ENCODE results near the gene STARD10. TPM values are rescaled to one million over a fixed set of nuclear protein-coding genes. Genes with fewer than 3 reads are reported as not detected.

Gene STARD10
- total and polyA plus RNA-seq, 2 experiments from 2014 or later = 16.6 to 20.5 TPM

DNA sequence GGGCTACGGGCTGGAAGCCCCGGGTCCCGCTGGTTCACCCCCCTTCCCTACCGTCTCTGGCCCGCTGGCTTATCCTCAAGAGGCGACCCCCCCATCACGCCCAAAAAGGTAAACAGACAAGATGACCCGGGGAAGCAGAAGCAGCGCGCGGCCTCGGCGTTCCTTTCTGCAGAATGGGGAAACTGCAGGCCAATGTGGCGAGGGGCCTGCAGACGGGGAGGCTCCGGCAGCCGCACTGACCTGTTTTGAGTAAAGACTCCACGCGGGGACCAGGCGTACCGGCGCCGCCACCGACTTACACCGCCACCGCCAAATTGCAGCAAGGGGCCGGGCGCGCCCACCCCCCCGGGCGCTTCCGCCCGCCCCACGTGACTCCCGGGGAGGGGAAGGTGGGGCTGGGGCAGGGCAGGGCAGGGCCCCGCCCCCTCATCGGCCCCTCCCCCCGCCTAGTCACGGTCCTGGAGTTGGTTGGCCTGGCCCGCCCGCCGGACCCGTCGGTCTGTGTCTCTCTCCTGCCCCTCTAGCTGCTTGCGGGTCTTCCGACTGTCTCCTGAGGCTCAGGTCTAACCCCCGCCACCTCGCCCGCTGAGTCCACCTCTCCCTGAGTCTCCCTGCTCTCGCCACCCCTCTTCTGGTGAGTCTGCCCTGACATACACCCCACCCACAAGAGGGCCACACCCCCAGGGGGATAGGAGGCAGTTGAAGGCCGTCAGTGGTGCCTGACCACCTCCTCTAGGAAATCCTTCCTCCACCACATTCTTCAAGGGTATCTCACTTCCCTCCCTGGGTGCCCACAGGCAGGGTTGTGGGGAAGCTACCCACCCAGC lies 41.5 kb downstream of the STARD10 start, which contains the start of gene ARAP1:
TSS of gene ARAP1 (minus strand) at position 321 of the 827 bp plus-strand sequence. CDS start 25,280 bp downstream, outside the sequence.
- peaks cover 30% of the 10 kb centered on the region for H3K4me1 ChIP-seq (ENCODE audit: insufficient read depth)
- Mint-ChIP-seq H3K4me1 (peaks cover 38% of the 10 kb centered on the region), H3K4me3 (peak within 1 kb of the TSS; percentile 84), H3K27me3 (ENCODE audit: insufficient read depth, low read depth, poor library complexity) (peaks cover 26% of the 10 kb centered on the region), H3K9me3 (no peaks in the 10 kb centered on the region; the same call in 2 of the 3 replicates), H3K27ac (peak within 1 kb of the TSS; percentile 88), H3K36me3 (ENCODE audit: low read depth) (peaks cover 3% of the 10 kb centered on the region; the same call in 2 of the 3 replicates)
- peaks cover 13% of the 10 kb centered on the region for H4K20me1 ChIP-seq (replicated peaks; ENCODE audit: insufficient read depth)
- H3K79me2 ChIP-seq (replicated peaks; ENCODE audit: insufficient read depth) = peaks cover 44% of the 10 kb centered on the region
- no peaks in the 10 kb centered on the region for H3K36me3 ChIP-seq (ENCODE audit: insufficient read depth)
- no peaks in the 10 kb centered on the region for H3K9me2 ChIP-seq (ENCODE audit: insufficient read depth)
- peaks cover 19% of the 10 kb centered on the region for H3K27me3 ChIP-seq (ENCODE audit: insufficient read depth)
- 0 out of 2 replicates have a peak, but pooled peaks cover 5% of the 10 kb centered on the region for H3F3A ChIP-seq (replicated peaks; ENCODE audit: low read depth)
- H3K4me3 ChIP-seq = peak within 1 kb of the TSS; percentile 95
- peak; percentile 55 for TF ChIP-seq POLR2AphosphoS5 (IDR thresholded peaks at IDR 0.05; ENCODE audit: low read depth)
- TF ChIP-seq ETS1 (IDR thresholded peaks at IDR 0.05) = 0 out of 2 replicates have a peak, but pooled peaks have one; percentile 11
- TF ChIP-seq, protein P1, sequence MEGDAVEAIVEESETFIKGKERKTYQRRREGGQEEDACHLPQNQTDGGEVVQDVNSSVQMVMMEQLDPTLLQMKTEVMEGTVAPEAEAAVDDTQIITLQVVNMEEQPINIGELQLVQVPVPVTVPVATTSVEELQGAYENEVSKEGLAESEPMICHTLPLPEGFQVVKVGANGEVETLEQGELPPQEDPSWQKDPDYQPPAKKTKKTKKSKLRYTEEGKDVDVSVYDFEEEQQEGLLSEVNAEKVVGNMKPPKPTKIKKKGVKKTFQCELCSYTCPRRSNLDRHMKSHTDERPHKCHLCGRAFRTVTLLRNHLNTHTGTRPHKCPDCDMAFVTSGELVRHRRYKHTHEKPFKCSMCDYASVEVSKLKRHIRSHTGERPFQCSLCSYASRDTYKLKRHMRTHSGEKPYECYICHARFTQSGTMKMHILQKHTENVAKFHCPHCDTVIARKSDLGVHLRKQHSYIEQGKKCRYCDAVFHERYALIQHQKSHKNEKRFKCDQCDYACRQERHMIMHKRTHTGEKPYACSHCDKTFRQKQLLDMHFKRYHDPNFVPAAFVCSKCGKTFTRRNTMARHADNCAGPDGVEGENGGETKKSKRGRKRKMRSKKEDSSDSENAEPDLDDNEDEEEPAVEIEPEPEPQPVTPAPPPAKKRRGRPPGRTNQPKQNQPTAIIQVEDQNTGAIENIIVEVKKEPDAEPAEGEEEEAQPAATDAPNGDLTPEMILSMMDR (conservative IDR thresholded peaks at IDR 0.05; ENCODE audit: low read depth in 2 of 2) = no peak
- DNase-seq (ENCODE audit: low spot score) (peak; percentile 83), ATAC-seq (peak; percentile 77)
- H3K27ac ChIP-seq (ENCODE audit: low read depth) = peak within 1 kb of the TSS; percentile 50; the same call in 1 of the 2 replicates
- peak within 1 kb of the TSS; percentile 97 for H3K4me2 ChIP-seq
- H2AFZ ChIP-seq = peak within 1 kb of the TSS; percentile 94

DNA sequence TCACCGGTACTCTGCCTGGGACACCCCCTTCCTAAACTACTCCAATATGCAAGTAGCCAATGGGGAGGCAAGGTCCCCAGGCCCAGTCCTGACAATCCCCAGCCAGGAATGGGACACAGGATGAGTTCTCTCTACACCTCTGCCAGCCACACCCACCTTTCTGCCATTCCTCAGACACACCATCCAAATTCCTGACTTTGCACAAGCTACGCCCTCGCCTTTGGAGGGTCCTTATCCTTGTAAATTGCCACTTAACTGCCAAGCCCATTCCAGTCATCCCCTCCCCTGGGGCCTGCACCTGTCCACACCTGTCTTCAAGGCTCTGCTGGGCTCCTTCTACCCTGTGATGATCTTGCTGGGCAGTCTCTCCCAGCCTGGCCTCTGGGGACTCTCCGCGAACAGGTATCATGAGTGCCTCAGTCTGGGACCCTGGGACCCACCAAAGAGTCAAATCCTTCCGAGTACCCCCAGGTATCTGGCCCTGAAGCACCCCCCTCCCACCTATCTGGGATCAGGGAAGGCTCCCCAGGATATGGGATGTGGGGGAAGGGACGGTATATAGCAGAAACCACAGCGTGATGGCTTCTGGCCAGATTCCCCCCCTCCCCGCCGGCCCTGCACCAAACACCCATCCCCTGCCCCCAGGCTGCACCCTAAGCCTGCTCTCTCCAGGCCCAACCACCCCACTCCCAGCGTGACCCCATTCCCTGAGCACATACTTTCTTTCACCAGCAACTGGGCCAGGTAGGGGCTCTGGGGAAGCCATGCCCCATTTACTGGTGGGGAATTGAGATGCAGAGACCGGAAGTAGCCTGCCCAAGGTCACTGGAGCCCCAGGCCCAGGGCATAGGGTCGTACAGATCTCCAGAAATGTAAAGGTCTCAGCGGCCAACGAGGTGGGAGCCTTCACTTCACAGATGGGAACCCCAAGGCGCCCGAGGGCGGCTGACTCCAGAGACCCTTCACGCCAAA lies 42.4 kb downstream of the STARD10 start:
- Histone ChIP-seq H3K9me2 (ENCODE audit: insufficient read depth) (no peaks in the 10 kb centered on the region), H3K4me3 (peak overlapping the region; percentile 95), H4K20me1 (replicated peaks; ENCODE audit: insufficient read depth) (peaks cover 15% of the 10 kb centered on the region), H3K4me2 (peak overlapping the region; percentile 97), H3K36me3 (ENCODE audit: insufficient read depth) (no peaks in the 10 kb centered on the region), H3K27me3 (ENCODE audit: insufficient read depth) (peaks cover 19% of the 10 kb centered on the region), H3K27ac (ENCODE audit: low read depth) (no peak overlapping the region; the same call in 1 of the 2 replicates), H2AFZ (peak overlapping the region; percentile 81; the same call in 1 of the 2 replicates), H3F3A (replicated peaks; ENCODE audit: low read depth) (0 out of 2 replicates have a peak, but pooled peaks cover 5% of the 10 kb centered on the region), H3K79me2 (replicated peaks; ENCODE audit: insufficient read depth) (peaks cover 47% of the 10 kb centered on the region), H3K4me1 (ENCODE audit: insufficient read depth) (peaks cover 30% of the 10 kb centered on the region)
- ATAC-seq (peak; percentile 22), DNase-seq (ENCODE audit: low spot score) (peak; percentile 52)
- H3K27ac Mint-ChIP-seq = peak overlapping the region; percentile 81; the same call in 1 of the 2 replicates
- no peaks in the 10 kb centered on the region; the same call in 1 of the 3 replicates for H3K36me3 Mint-ChIP-seq (ENCODE audit: low read depth)
- H3K4me1 Mint-ChIP-seq = peaks cover 42% of the 10 kb centered on the region
- no peaks in the 10 kb centered on the region; the same call in 2 of the 3 replicates for H3K9me3 Mint-ChIP-seq
- peak overlapping the region; percentile 84 for H3K4me3 Mint-ChIP-seq
- H3K27me3 Mint-ChIP-seq (ENCODE audit: insufficient read depth, low read depth, poor library complexity) = peaks cover 20% of the 10 kb centered on the region
- TF ChIP-seq JUNB (IDR thresholded peaks at IDR 0.05; ENCODE audit: unreplicated experiment) (no peak), ETS1 (IDR thresholded peaks at IDR 0.05) (no peak), CREB1 (CRISPR knock-in tag; IDR thresholded peaks at IDR 0.05; ENCODE audit: low read depth) (no peak), STAT1 (IDR thresholded peaks at IDR 0.05; ENCODE audit: unreplicated experiment) (no peak), EZH2phosphoT487 (IDR thresholded peaks at IDR 0.05; ENCODE audit: unreplicated experiment) (no peak)
- TF ChIP-seq, protein P1 (conservative IDR thresholded peaks at IDR 0.05; ENCODE audit: low read depth in 2 of 2) = no peak

Data from GM23338 (cell line).